Measurements from ENCODE around the gene EXOG. TPM values are rescaled to one million over a fixed set of nuclear protein-coding genes. Genes with fewer than 3 reads are reported as not detected.

EXOG gene
- total and polyA plus RNA-seq, 12 donors = 5.8 to 16.3 (median 11.4) TPM

DNA sequence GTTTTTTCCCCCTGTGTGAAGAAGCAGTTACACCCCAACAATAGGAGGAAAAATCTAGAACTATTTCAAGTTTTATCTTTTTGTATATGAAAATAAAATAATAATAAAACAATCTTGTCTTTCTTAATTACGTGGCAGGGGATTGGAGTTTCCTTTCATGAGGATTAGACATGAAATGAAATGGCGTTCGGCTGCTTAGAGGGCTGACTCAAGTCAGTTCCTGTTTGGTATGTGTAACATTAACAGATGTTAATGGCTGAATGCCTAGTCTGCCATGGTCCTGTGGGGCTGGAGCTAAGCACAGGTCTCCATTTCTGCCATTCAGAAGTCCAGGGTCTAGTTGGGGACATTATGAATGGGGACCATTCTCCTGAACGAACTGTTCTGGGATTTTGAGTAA is 3.1 kb upstream of the EXOG start:
- H3K27me3 ChIP-seq = no peaks in the 10 kb centered on the region
- TF ChIP-seq POLR2A (IDR thresholded peaks at IDR 0.05) = no peak
- TF ChIP-seq, protein P1, sequence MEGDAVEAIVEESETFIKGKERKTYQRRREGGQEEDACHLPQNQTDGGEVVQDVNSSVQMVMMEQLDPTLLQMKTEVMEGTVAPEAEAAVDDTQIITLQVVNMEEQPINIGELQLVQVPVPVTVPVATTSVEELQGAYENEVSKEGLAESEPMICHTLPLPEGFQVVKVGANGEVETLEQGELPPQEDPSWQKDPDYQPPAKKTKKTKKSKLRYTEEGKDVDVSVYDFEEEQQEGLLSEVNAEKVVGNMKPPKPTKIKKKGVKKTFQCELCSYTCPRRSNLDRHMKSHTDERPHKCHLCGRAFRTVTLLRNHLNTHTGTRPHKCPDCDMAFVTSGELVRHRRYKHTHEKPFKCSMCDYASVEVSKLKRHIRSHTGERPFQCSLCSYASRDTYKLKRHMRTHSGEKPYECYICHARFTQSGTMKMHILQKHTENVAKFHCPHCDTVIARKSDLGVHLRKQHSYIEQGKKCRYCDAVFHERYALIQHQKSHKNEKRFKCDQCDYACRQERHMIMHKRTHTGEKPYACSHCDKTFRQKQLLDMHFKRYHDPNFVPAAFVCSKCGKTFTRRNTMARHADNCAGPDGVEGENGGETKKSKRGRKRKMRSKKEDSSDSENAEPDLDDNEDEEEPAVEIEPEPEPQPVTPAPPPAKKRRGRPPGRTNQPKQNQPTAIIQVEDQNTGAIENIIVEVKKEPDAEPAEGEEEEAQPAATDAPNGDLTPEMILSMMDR (IDR thresholded peaks at IDR 0.05) = no peak
- peaks cover 5 to 7% of the 10 kb centered on the region in 2 donors for H3K4me1 ChIP-seq (replicated peaks in 1 of 2)
- no peak for DNase-seq
- H3K4me3 ChIP-seq = no peak overlapping the region
- intact Hi-C loops (cut with DNase I) = no loop called here
- no peaks in the 10 kb centered on the region for H3K9me3 ChIP-seq (replicated peaks in 1 of 3)
- WGBS, 4 donors = 71 to 87% (median 81%) methylated on average over 4 of the region's 4 CpGs
- no peak overlapping the region for H3K27ac ChIP-seq
- no peaks in the 10 kb centered on the region for H3K36me3 ChIP-seq (replicated peaks in 1 of 2)

GRCh38 chr3:38497031-38497430 is 891 bp downstream of the EXOG start:
- 31 to 44% (median 36%) methylated on average over 4 of the region's 4 CpGs for WGBS, 4 donors
- Histone ChIP-seq H3K4me1 (replicated peaks in 1 of 2) (peaks cover 5 to 7% of the 10 kb centered on the region in 2 donors), H3K36me3 (replicated peaks in 1 of 2) (peaks cover 0 to 14% of the 10 kb centered on the region in 2 donors), H3K4me3 (peak overlapping the region in 2 of 4 donors; percentile 46 to 76), H3K27me3 (no peaks in the 10 kb centered on the region), H3K9me3 (replicated peaks in 1 of 3) (no peaks in the 10 kb centered on the region), H3K27ac (peak overlapping the region in 1 of 5 donors; percentile 70)
- intact Hi-C loops (cut with DNase I) = no loop called here
- DNase-seq = no peak
- TF ChIP-seq POLR2A (IDR thresholded peaks at IDR 0.05) = no peak
- TF ChIP-seq, protein P1 (IDR thresholded peaks at IDR 0.05) = no peak

GRCh38 chr3:38500688-38501417 is 4.7 kb downstream of the EXOG start:
- intact Hi-C loops (cut with DNase I) = no loop called here
- no peak for TF ChIP-seq POLR2A (IDR thresholded peaks at IDR 0.05)
- TF ChIP-seq, protein P1 (IDR thresholded peaks at IDR 0.05) = no peak
- DNase-seq = no peak
- Histone ChIP-seq H3K27ac (no peak overlapping the region), H3K4me3 (no peak overlapping the region), H3K4me1 (replicated peaks in 1 of 2) (peaks cover 5 to 7% of the 10 kb centered on the region in 2 donors), H3K27me3 (no peaks in the 10 kb centered on the region), H3K36me3 (replicated peaks in 1 of 2) (peaks cover 0 to 28% of the 10 kb centered on the region in 2 donors), H3K9me3 (replicated peaks in 1 of 3) (no peaks in the 10 kb centered on the region)
- 77 to 89% (median 82%) methylated on average over 2 of the region's 2 CpGs for WGBS, 4 donors

GRCh38 chr3:38507120-38507519 is 11.0 kb downstream of the EXOG start:
- TF ChIP-seq, protein P1 (IDR thresholded peaks at IDR 0.05) = no peak
- Histone ChIP-seq H3K27me3 (no peaks in the 10 kb centered on the region), H3K4me1 (replicated peaks in 1 of 2) (peaks cover 6 to 9% of the 10 kb centered on the region in 2 donors), H3K27ac (no peak overlapping the region), H3K9me3 (replicated peaks in 1 of 3) (no peaks in the 10 kb centered on the region), H3K4me3 (no peak overlapping the region), H3K36me3 (replicated peaks in 1 of 2) (peaks cover 0 to 28% of the 10 kb centered on the region in 2 donors)
- intact Hi-C loops (cut with DNase I) = no loop called here
- 80 to 90% (median 84%) methylated on average over 2 of the region's 2 CpGs for WGBS, 4 donors
- no peak for DNase-seq

All from adrenal gland (tissue), 12 donors.